WI38 (cell line): ENCODE measurements around the gene ZHX3.

ENCODE experiments used
- H3K4me3 ChIP-seq: 2 replicates; pipeline ENCODE4 v1.5.1; 2011; ENCODE audit warnings: low read depth, mild to moderate bottlenecking, control low read depth, low read length
- TF ChIP-seq, protein P1 (sequence below): IDR thresholded peaks from 2 replicates; pipeline ENCODE4 v1.5.1; 2012; ENCODE audit warnings: low read depth, mild to moderate bottlenecking, control low read depth, low read length

Gene ZHX3

DNA sequence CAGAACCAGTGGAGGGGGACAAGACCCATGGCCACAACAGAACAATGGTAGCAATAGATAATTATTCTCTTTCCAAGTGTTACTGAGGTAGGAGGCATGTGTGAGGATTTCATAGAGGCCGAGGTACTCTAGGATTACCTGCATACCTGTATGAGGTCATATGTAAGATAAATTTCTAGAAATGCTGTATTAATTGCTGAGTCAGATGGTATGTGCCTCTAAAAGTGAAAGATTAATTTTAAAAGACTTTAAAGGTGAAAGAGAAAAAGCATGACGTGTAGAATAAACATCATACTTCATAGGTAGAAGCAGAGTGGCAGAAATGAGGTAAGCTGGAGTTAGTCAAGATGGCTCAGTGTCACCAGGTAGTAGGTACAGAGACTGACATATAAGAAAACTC, 51.6 kb downstream of the ZHX3 start:
- TF ChIP-seq, protein P1, sequence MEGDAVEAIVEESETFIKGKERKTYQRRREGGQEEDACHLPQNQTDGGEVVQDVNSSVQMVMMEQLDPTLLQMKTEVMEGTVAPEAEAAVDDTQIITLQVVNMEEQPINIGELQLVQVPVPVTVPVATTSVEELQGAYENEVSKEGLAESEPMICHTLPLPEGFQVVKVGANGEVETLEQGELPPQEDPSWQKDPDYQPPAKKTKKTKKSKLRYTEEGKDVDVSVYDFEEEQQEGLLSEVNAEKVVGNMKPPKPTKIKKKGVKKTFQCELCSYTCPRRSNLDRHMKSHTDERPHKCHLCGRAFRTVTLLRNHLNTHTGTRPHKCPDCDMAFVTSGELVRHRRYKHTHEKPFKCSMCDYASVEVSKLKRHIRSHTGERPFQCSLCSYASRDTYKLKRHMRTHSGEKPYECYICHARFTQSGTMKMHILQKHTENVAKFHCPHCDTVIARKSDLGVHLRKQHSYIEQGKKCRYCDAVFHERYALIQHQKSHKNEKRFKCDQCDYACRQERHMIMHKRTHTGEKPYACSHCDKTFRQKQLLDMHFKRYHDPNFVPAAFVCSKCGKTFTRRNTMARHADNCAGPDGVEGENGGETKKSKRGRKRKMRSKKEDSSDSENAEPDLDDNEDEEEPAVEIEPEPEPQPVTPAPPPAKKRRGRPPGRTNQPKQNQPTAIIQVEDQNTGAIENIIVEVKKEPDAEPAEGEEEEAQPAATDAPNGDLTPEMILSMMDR, result no peak
- no peak overlapping the region for H3K4me3 ChIP-seq

DNA sequence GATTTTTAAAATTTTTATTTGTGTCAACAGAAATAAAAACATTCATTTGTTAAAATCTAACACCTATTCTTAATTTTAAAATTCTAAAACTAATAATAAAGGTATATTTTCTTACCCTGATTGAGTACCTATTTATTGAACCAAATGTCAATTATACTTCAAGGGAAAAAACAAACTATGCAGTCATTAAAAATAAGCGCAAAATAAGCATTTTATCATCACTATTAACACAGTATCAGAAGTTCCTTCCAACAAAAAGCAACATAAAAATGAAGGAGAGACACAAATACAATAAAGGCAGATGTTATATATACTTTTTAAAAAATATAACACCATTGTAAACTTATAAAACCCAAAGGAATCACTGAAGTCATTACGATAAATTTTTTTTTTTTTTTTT, 52.7 kb downstream of the ZHX3 start:
- H3K4me3 ChIP-seq, result no peak overlapping the region
- TF ChIP-seq, protein P1, result no peak

DNA sequence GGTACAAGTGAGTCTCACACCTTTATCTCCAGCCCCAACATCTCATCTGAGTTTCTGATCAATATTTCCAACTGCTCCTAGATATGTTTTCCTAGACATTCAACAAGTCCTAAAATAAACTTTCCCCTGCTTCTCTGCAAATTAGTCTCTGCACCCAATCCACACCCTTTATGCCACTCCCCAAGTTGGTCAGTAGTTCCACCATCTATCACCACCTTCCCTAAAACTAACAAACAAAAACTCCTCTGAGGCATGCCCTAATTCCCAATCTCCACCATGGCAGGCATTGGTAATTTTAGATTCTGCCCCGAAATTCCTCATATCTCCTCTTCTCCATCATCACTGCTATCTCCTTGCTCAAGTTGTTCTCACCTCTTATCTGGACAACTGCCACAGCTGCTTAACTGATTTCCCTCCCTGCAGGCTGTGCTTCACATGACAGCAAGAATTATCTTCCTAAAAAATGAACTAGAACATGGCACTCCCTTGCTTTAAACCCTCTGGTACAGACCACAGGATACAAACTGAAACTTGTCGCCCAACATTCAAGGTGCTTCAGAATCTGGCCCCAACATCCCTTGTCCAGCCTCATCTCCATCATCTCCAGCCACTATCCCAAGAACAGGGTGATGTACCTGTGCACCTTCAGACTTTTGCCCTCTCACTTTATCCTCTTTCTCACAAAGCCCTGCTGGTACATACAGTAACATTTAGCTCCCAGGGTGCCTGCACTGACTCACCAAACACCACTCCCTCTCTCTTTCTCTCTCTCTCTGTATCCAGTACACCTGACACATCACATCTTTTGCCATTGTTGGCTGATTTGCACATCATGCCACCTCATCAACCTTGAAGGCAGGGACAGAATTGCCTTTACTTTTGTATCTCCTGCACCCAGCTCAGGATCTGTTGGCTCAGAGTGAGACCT, 55.5 kb downstream of the ZHX3 start:
- no peak overlapping the region for H3K4me3 ChIP-seq
- TF ChIP-seq, protein P1, result no peak

DNA sequence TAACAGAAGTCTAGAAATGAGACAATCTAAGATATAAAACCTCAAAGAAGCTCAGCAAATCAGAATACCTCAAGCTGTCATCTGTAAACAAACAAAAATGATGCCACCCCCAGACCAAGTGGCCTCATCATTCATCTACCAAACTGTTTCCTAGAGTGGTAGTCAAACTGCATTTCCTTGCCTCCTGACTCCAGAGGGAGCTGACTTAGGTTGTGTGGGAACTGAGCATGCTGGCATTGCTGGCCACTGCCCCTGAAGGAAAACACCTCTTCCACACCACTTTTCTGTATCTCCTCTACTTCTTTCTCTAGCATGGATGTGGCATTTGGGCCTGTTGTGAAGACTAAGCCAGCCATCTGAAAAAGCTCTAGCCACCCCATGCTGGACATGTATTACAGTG, 56.3 kb downstream of the ZHX3 start:
- H3K4me3 ChIP-seq, result no peak overlapping the region
- TF ChIP-seq, protein P1, result no peak

DNA sequence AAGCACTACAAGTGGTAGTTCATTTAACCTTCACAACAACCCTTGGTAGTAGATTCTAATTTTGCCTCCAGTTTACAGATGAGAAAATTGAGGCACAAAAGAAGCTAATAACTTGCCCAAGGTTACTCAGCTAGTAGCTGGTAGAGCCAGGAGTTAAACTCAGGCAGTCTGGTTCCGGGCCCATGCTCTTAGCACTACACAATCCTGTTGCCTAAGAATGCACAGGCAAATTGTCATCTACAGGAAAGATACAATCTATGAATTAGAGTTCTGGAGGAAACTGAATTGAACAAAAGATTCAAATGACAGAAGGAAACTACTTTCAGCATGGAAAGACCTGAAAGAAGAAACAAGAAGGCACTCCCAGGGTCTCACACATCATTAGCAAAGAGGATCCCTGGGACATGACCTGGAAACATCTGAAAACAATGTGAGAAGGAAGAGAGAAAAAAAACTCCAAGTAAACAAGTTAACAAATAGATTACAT, 56.8 kb downstream of the ZHX3 start:
- H3K4me3 ChIP-seq, result no peak overlapping the region
- TF ChIP-seq, protein P1, result no peak

DNA sequence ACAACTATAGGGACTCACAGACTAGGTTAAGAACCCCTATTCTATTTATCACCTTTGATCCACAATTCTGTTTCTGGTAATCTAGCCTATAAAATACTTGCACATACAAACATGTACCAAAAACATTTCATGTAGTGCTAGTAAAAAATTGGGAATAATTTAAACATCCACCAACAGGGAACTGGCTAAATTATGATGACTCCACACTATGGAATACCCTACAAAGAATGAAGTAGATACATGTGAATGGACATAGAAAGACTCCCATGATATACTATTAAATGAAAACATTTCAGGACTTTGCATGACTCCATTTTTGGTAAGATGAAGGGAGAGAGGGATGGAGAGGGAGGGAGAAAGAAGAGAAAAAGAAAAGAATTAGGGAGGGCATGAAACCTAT, 58.2 kb downstream of the ZHX3 start:
- no peak overlapping the region for H3K4me3 ChIP-seq
- TF ChIP-seq, protein P1, result no peak

DNA sequence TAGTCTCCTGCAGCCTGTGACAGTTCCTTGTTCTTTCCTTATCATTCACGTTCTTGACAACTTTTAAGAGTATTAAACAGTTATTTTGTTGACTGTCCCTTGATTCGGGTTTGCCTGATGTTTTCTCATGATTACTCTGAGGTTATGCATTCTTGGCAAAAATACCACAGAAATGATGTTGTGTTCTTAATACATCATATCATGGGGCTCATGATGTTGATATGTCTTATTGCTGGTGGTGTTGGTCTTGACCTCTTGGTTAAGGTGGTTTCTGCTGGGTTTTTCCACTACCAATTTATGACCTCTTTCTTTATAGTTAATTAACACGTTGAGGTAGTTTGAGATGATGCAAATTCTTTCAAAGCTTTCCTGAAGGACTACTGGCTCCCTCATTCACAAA, 59.1 kb downstream of the ZHX3 start:
- TF ChIP-seq, protein P1, result no peak

More for the DNA sequence above, 59.1 kb downstream of the ZHX3 start:
- no peak overlapping the region for H3K4me3 ChIP-seq
